ENCODE results near the gene ABCG5. TPM values are rescaled to one million over a fixed set of nuclear protein-coding genes. Genes with fewer than 3 reads are reported as not detected.

Gene ABCG5
- total and polyA plus RNA-seq, 2 experiments from 2014 or later: not detected

- H3K27ac ChIP-seq: no peak overlapping the region
- no peaks in the 10 kb centered on the region for H3K27me3 ChIP-seq
- TF ChIP-seq CTCF (IDR thresholded peaks at IDR 0.05; ENCODE audit: low read depth, low read length): no peak
- no peaks in the 10 kb centered on the region for H3K9me3 ChIP-seq (ENCODE audit: low read depth)
- H3K4me3 ChIP-seq: no peak overlapping the region
- no peaks in the 10 kb centered on the region for H3K4me1 ChIP-seq (ENCODE audit: low read depth)
- no peak for DNase-seq (ENCODE audit: low read depth in 1 of 2, low spot score in 1 of 2)
- H3K36me3 ChIP-seq: no peaks in the 10 kb centered on the region
Observed at GRCh38 chr2:43814711-43815110, 23.9 kb downstream of the ABCG5 start.

- no peaks in the 10 kb centered on the region for H3K9me3 ChIP-seq (ENCODE audit: low read depth)
- no peak overlapping the region for H3K4me3 ChIP-seq
- no peak for DNase-seq (ENCODE audit: low read depth in 1 of 2, low spot score in 1 of 2)
- no peaks in the 10 kb centered on the region for H3K36me3 ChIP-seq
- no peaks in the 10 kb centered on the region for H3K27me3 ChIP-seq
- TF ChIP-seq CTCF (IDR thresholded peaks at IDR 0.05; ENCODE audit: low read depth, low read length): no peak
- H3K4me1 ChIP-seq (ENCODE audit: low read depth): no peaks in the 10 kb centered on the region
- no peak overlapping the region for H3K27ac ChIP-seq
Observed at GRCh38 chr2:43812947-43813346, 25.7 kb downstream of the ABCG5 start.

GRCh38 chr2:43812006-43812405 is 26.6 kb downstream of the ABCG5 start:
- no peaks in the 10 kb centered on the region for H3K36me3 ChIP-seq
- no peak for TF ChIP-seq CTCF (IDR thresholded peaks at IDR 0.05; ENCODE audit: low read depth, low read length)
- no peak overlapping the region for H3K4me3 ChIP-seq
- DNase-seq (ENCODE audit: low read depth in 1 of 2, low spot score in 1 of 2): no peak
- no peaks in the 10 kb centered on the region for H3K4me1 ChIP-seq (ENCODE audit: low read depth)
- H3K9me3 ChIP-seq (ENCODE audit: low read depth): no peaks in the 10 kb centered on the region
- H3K27me3 ChIP-seq: no peaks in the 10 kb centered on the region
- H3K27ac ChIP-seq: no peak overlapping the region

GRCh38 chr2:43810888-43811287 is 27.8 kb downstream of the ABCG5 start:
- Histone ChIP-seq H3K9me3 (ENCODE audit: low read depth) (no peaks in the 10 kb centered on the region), H3K4me3 (no peak overlapping the region), H3K27me3 (no peaks in the 10 kb centered on the region), H3K36me3 (no peaks in the 10 kb centered on the region), H3K4me1 (ENCODE audit: low read depth) (no peaks in the 10 kb centered on the region), H3K27ac (no peak overlapping the region)
- no peak for DNase-seq (ENCODE audit: low read depth in 1 of 2, low spot score in 1 of 2)
- no peak for TF ChIP-seq CTCF (IDR thresholded peaks at IDR 0.05; ENCODE audit: low read depth, low read length)

GRCh38 chr2:43810452-43810851 is 28.2 kb downstream of the ABCG5 start:
- Histone ChIP-seq H3K4me1 (ENCODE audit: low read depth) (no peaks in the 10 kb centered on the region), H3K9me3 (ENCODE audit: low read depth) (no peaks in the 10 kb centered on the region), H3K36me3 (no peaks in the 10 kb centered on the region), H3K27me3 (no peaks in the 10 kb centered on the region), H3K4me3 (no peak overlapping the region), H3K27ac (no peak overlapping the region)
- no peak for TF ChIP-seq CTCF (IDR thresholded peaks at IDR 0.05; ENCODE audit: low read depth, low read length)
- DNase-seq (ENCODE audit: low read depth in 1 of 2, low spot score in 1 of 2): no peak

- H3K9me3 ChIP-seq (ENCODE audit: low read depth): no peaks in the 10 kb centered on the region
- no peak overlapping the region for H3K4me3 ChIP-seq
- no peaks in the 10 kb centered on the region for H3K36me3 ChIP-seq
- H3K27me3 ChIP-seq: no peaks in the 10 kb centered on the region
- DNase-seq (ENCODE audit: low read depth in 1 of 2, low spot score in 1 of 2): no peak
- no peak for TF ChIP-seq CTCF (IDR thresholded peaks at IDR 0.05; ENCODE audit: low read depth, low read length)
- no peak overlapping the region for H3K27ac ChIP-seq
- H3K4me1 ChIP-seq (ENCODE audit: low read depth): no peaks in the 10 kb centered on the region
Observed at GRCh38 chr2:43806719-43807031, 32.0 kb downstream of the ABCG5 start.
